ENCODE measurements around the gene OR13C9.
"Not testable (repeated sequence)": the region's sequence is repeated elsewhere in the genome, so short reads cannot be mapped to it uniquely, and the experiment has no call there.

Gene OR13C9

DNA sequence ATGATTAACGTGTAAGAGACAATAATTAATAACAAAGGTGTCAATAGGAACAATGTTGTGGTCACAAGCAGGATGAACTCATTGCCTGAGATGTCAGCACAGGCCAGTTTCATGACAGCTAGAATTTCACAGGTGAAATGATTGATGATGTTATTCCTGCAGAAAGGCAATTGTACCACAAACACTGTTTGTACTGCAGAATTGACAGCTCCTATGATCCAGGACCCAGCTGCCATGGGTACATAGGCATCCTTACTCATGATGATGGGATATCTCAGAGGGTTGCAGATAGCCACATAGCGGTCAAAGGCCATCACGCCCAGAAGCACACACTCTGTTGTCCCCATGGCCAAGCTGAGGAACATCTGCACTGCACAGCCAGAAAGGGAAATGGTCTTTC is 19.3 kb downstream of the OR13C9 start:
- H3K4me3 ChIP-seq (ENCODE audit: low read length); H3K27ac ChIP-seq (ENCODE audit: low read depth, low read length); H3K4me1 ChIP-seq (ENCODE audit: control insufficient read depth, insufficient read depth, low read length); H3K36me3 ChIP-seq (ENCODE audit: control insufficient read depth, insufficient read depth, low read length); H3K27me3 ChIP-seq (ENCODE audit: control insufficient read depth, insufficient read depth, low read length); H3K9ac ChIP-seq (ENCODE audit: low read length): not testable (repeated sequence)

DNA sequence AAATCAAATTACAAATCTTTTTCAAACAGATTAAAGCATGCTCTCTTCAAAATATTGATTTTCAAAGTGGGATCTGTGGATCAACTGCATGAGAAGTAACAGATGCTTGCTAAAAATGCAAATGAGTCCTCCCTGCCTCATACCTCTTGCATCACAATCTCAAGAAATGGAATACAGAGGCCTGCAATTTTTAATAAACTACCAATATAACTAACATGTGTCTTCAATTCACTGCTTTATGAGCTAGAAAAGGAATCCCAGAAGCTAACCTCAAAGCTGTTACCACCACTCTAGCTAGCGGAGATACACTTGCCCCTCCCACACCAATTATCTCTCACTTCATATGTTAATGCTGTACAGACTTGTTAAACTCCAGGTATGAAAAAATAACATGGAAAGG is 28.4 kb downstream of the OR13C9 start:
- Histone ChIP-seq H3K27me3 (ENCODE audit: control insufficient read depth, insufficient read depth, low read length) (no peaks in the 10 kb centered on the region), H3K9ac (ENCODE audit: low read length) (no peak overlapping the region), H3K4me3 (ENCODE audit: low read length) (no peak overlapping the region), H3K27ac (ENCODE audit: low read depth, low read length) (no peak overlapping the region), H3K36me3 (ENCODE audit: control insufficient read depth, insufficient read depth, low read length) (no peaks in the 10 kb centered on the region), H3K4me1 (ENCODE audit: control insufficient read depth, insufficient read depth, low read length) (no peaks in the 10 kb centered on the region)

DNA sequence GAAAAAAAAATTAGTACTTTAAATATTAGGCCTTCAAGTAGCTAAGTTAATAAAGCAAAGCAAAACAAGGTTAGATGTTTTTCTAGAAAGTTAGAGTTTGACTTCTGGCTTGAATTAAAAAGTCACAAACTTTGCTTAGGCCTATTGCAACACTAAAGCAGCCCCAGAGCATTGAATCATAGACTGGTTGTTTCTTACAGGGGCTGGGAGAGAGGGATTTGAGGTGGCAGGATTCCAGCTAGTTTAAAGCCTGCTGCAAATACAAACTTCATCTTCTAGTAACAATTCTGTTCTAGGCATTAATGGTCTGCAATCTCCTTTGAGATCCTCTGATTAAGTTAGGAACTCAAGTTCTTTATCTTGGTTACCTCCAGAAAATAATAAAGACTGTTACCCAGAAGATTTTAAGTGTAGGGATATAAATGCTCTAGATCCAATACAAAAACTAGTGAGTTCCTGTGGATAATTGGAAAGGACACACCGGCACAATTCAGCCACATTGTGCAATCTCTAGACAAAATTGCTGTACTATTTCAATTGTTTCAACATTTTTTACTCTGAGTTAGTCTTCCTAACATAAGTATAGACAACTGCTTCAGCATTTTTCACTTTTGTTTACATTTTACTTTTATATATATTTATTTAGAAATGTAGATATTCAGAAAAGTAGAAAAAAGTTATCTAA is 31.4 kb downstream of the OR13C9 start:
- no peak overlapping the region for H3K4me3 ChIP-seq (ENCODE audit: low read length)

DNA sequence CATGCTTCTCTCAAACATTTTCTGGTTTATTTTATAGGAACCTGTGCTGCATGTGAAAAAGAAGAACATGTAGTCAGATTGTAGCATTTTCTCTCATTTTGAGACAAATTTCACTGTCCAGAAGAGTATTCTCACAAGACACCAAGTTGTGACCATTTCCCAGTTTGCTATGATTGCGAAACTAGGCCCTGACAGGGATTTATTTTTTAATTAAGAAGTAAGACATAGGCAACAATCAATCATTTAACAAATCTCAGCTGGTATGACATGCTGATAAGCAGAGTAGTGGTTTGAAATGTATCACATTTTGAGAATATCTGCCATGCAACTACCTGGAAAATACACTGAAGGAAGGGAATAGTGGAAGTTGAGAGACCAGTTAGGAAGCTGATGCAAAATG is 37.4 kb downstream of the OR13C9 start:
- Histone ChIP-seq H3K4me1 (ENCODE audit: control insufficient read depth, insufficient read depth, low read length) (no peaks in the 10 kb centered on the region), H3K9ac (ENCODE audit: low read length) (no peak overlapping the region), H3K27me3 (ENCODE audit: control insufficient read depth, insufficient read depth, low read length) (no peaks in the 10 kb centered on the region), H3K4me3 (ENCODE audit: low read length) (no peak overlapping the region), H3K36me3 (ENCODE audit: control insufficient read depth, insufficient read depth, low read length) (no peaks in the 10 kb centered on the region), H3K27ac (ENCODE audit: low read depth, low read length) (no peak overlapping the region)

More for the DNA sequence above, 31.4 kb downstream of the OR13C9 start:
- Histone ChIP-seq H3K27me3 (ENCODE audit: control insufficient read depth, insufficient read depth, low read length) (no peaks in the 10 kb centered on the region), H3K27ac (ENCODE audit: low read depth, low read length) (no peak overlapping the region), H3K9ac (ENCODE audit: low read length) (no peak overlapping the region), H3K36me3 (ENCODE audit: control insufficient read depth, insufficient read depth, low read length) (no peaks in the 10 kb centered on the region), H3K4me1 (ENCODE audit: control insufficient read depth, insufficient read depth, low read length) (no peaks in the 10 kb centered on the region)

DNA sequence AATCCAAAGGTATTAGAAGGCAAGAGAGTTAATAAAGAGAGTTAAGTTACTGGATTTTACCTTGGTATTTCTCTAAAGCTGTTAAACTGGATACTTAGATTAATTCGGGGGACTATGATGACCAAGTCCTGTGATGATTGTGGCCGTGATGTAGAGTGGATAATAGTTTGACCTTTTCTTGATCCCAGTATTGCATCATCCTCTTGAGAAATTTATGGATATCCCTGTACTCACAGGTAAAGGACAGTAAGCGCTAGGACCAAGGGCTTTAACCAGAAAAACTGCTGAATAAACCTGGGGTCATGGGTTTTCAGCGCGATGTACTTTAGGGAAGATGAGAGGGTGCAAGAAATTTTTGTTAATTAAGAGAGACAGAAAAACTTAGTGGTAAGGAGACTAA is 40.7 kb downstream of the OR13C9 start:
- no peaks in the 10 kb centered on the region for H3K36me3 ChIP-seq (ENCODE audit: control insufficient read depth, insufficient read depth, low read length)
- H3K4me1 ChIP-seq (ENCODE audit: control insufficient read depth, insufficient read depth, low read length): no peaks in the 10 kb centered on the region
- H3K4me3 ChIP-seq (ENCODE audit: low read length): no peak overlapping the region
- no peak overlapping the region for H3K9ac ChIP-seq (ENCODE audit: low read length)
- no peaks in the 10 kb centered on the region for H3K27me3 ChIP-seq (ENCODE audit: control insufficient read depth, insufficient read depth, low read length)
- no peak overlapping the region for H3K27ac ChIP-seq (ENCODE audit: low read depth, low read length)

DNA sequence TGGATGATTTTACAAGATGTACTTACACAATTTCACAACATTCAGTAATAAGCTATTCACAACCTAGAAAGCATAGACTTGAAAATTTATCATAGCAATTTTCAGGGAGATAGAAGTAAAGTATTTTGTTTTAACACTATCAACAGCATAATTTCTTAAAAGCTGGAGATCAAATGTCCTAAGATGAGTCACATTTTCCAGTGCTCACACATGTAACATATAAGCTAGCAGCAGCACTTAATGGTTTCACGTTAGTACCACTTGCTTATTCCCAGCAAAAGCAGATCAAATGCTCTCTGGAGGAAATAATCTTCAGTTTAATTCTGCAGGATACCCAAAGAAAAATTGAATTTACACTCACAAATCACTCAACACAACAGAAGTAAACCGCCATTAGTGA is 42.5 kb downstream of the OR13C9 start:
- H3K9ac ChIP-seq (ENCODE audit: low read length): no peak overlapping the region
- H3K27ac ChIP-seq (ENCODE audit: low read depth, low read length): no peak overlapping the region
- H3K4me3 ChIP-seq (ENCODE audit: low read length): no peak overlapping the region
- H3K36me3 ChIP-seq (ENCODE audit: control insufficient read depth, insufficient read depth, low read length): no peaks in the 10 kb centered on the region
- no peaks in the 10 kb centered on the region for H3K4me1 ChIP-seq (ENCODE audit: control insufficient read depth, insufficient read depth, low read length)
- no peaks in the 10 kb centered on the region for H3K27me3 ChIP-seq (ENCODE audit: control insufficient read depth, insufficient read depth, low read length)

DNA sequence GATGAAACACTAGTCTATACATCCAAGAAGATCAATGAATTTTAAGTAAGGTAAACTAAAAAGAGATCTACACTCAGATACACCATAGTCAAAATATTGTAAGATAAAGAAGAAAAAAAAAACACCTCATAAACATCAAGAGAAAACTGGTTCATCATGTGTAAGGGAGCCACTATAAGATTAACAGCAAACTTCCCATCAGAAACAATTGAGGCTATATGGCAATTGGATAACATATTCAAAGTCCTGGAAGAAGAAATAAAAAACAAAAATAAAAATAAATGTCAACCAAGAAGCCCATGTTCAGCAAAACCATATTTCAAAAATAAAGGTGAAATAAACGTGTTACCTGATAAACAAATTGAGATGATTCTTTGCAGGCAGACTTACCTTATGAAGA is 45.4 kb downstream of the OR13C9 start:
- Histone ChIP-seq H3K36me3 (ENCODE audit: control insufficient read depth, insufficient read depth, low read length) (no peaks in the 10 kb centered on the region), H3K27me3 (ENCODE audit: control insufficient read depth, insufficient read depth, low read length) (no peaks in the 10 kb centered on the region), H3K4me3 (ENCODE audit: low read length) (no peak overlapping the region), H3K27ac (ENCODE audit: low read depth, low read length) (no peak overlapping the region), H3K9ac (ENCODE audit: low read length) (no peak overlapping the region), H3K4me1 (ENCODE audit: control insufficient read depth, insufficient read depth, low read length) (no peaks in the 10 kb centered on the region)

DNA sequence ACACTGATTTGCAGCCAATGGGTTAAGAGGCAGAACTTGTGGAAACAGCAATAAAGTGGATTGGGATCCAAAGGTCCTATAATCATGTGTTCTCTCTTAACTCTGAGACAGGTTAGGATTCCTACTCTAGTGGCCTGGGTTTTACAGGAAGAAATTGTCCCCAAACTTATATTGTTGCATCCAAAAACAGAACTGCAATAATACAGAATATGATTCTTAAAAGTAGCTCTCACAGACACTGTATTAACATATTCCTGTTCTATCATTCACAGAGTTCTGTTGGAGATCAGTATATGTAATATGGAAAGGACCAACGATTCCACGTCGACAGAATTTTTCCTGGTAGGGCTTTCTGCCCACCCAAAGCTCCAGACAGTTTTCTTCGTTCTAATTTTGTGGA is 49.1 kb downstream of the OR13C9 start, which contains the start of gene OR13C8:
Gene OR13C8 (plus strand): TSS at position 301 of the 400 bp plus-strand sequence. CDS start 0 bp downstream, at position 301.
- H3K27me3 ChIP-seq (ENCODE audit: control insufficient read depth, insufficient read depth, low read length): no peaks in the 10 kb centered on the region
- no peak within 1 kb of the TSS for H3K27ac ChIP-seq (ENCODE audit: low read depth, low read length)
- no peaks in the 10 kb centered on the region for H3K36me3 ChIP-seq (ENCODE audit: control insufficient read depth, insufficient read depth, low read length)
- H3K4me1 ChIP-seq (ENCODE audit: control insufficient read depth, insufficient read depth, low read length): no peaks in the 10 kb centered on the region
- no peak within 1 kb of the TSS for H3K4me3 ChIP-seq (ENCODE audit: low read length)
- no peak within 1 kb of the TSS for H3K9ac ChIP-seq (ENCODE audit: low read length)
